Naive B cell (primary cell): ENCODE measurements around the gene ATP5MC2. TPM values are rescaled to one million over a fixed set of nuclear protein-coding genes. Genes with fewer than 3 reads are reported as not detected.
A peak's percentile ranks its signal among the peaks of the same experiment; 100 is the strongest.
"Not testable (repeated sequence)": the region's sequence is repeated elsewhere in the genome, so short reads cannot be mapped to it uniquely, and the experiment has no call there.

Source experiments
- ATAC-seq, 2 donors: fragments of 150-1000 bp; cut with Tn5 transposase; 2 replicates each; pipeline ENCODE4 v1.10.0; 2021; ENCODE audit warnings: low read depth in 2 of 2, mild to moderate bottlenecking in 2 of 2, moderate library complexity in 2 of 2
- DNase-seq: peaks from one replicate; pipeline ENCODE4 v3.0.0; 2022
- H3K27ac Mint-ChIP-seq, 6 donors: one replicate each; pipeline ENCODE4 v1.8.0; 2020 to 2022; ENCODE audit warnings: mild to moderate bottlenecking in 6 of 6, mixed read lengths in 6 of 6, moderate library complexity in 5 of 6, inconsistent platforms in 2 of 6
- H3K27me3 Mint-ChIP-seq, 3 donors: one replicate each; pipeline ENCODE4 v1.8.0; 2021 to 2022; ENCODE audit warnings: mixed read lengths in 3 of 3, mild to moderate bottlenecking in 1 of 3
- H3K36me3 Mint-ChIP-seq, 2 donors: one replicate each; pipeline ENCODE4 v1.8.0; 2020 to 2022; ENCODE audit warnings: mixed read lengths in 2 of 2, inconsistent platforms in 1 of 2, mild to moderate bottlenecking in 1 of 2
- H3K4me1 Mint-ChIP-seq, 3 donors: one replicate each; pipeline ENCODE4 v1.8.0; 2020 to 2022; ENCODE audit warnings: mixed read lengths in 3 of 3, inconsistent platforms in 1 of 3, mild to moderate bottlenecking in 1 of 3, moderate library complexity in 1 of 3
- H3K4me3 Mint-ChIP-seq, 8 donors: one replicate each; pipeline ENCODE4 v1.8.0; 2020 to 2022; ENCODE audit warnings: mild to moderate bottlenecking in 8 of 8, mixed read lengths in 8 of 8, moderate library complexity in 8 of 8, inconsistent platforms in 2 of 8
- H3K9me3 Mint-ChIP-seq, 7 donors: one replicate each; pipeline ENCODE4 v1.8.0; 2020 to 2022; ENCODE audit warnings: mixed read lengths in 7 of 7, mild to moderate bottlenecking in 5 of 7, inconsistent platforms in 2 of 7, moderate library complexity in 1 of 7
- polyA plus RNA-seq, 6 donors: library from polyadenylated mRNA; unstranded; fragments of 300-500 nt; fragmentation: Illumina TruSeq; gene quantifications; one replicate each; pipeline ENCODE4 v1.2.3, GENCODE V29; 2021; ENCODE audit warnings: low read depth in 6 of 6

The ATP5MC2 gene
- polyA plus RNA-seq, 6 donors from 2014 or later = 491 to 654 (median 582) TPM

- Mint-ChIP-seq H3K36me3 (peaks cover 4 to 7% of the 10 kb centered on the region in 2 donors), H3K4me1 (peaks cover 0 to 3% (median 0%) of the 10 kb centered on the region in 3 donors), H3K9me3 (no peaks in the 10 kb centered on the region), H3K27ac (no peak overlapping the region), H3K4me3 (no peak overlapping the region), H3K27me3 (no peaks in the 10 kb centered on the region)
- no peak for ATAC-seq
- no peak for DNase-seq
Observed at GRCh38 chr12:53659011-53659551, 16.8 kb downstream of the ATP5MC2 start.

- Mint-ChIP-seq H3K4me1 (no peaks in the 10 kb centered on the region), H3K4me3 (no peak overlapping the region), H3K27me3 (no peaks in the 10 kb centered on the region), H3K27ac (peak overlapping the region in 1 of 6 donors; percentile 38), H3K9me3 (no peaks in the 10 kb centered on the region), H3K36me3 (no peaks in the 10 kb centered on the region)
- ATAC-seq = no peak
- DNase-seq = no peak
Observed at GRCh38 chr12:53657041-53657440, 18.8 kb downstream of the ATP5MC2 start.

DNA sequence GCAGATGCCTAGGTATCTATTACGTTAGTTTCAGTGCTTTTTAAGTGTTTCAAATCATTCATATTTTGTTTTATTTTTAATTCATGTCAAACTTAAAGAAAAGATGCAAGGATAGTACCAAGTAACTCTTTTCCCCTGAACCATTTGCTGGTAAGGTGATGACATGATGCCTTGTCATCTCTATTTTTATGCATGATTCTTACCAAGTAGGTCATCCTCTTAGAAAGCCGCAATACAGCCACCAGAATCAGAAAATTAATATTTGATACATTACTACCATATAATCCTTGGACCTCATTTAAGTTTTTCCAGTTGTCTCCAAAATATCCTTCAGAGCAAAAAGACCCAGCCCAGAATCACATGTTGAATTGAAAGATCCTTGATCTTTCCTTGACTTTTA is 22.3 kb downstream of the ATP5MC2 start:
- no peak overlapping the region for H3K4me3 Mint-ChIP-seq
- ATAC-seq = no peak
- DNase-seq = no peak
- H3K4me1 Mint-ChIP-seq = no peaks in the 10 kb centered on the region
- H3K9me3 Mint-ChIP-seq = no peaks in the 10 kb centered on the region
- no peaks in the 10 kb centered on the region for H3K27me3 Mint-ChIP-seq
- H3K36me3 Mint-ChIP-seq = no peaks in the 10 kb centered on the region
- no peak overlapping the region for H3K27ac Mint-ChIP-seq

DNA sequence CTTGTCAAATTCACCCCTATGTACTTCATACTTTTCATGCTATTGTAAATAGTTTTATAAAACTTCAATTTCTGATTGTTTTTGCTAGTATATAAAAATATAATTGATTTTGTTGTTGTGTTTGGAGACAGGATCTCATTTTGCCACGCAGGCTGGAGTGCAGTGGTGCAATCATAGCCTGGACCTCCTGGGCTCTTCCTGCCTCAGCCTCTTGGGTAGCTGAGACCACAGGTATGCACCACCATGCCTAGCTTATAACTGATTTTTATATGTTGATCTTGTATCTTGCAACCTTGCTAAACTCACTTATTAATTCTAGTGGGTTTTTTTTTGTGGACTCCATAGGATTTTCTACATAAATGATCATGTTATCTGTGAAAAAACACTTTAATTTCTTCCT is 23.5 kb downstream of the ATP5MC2 start:
- Mint-ChIP-seq H3K27me3 (no peaks in the 10 kb centered on the region), H3K4me1 (no peaks in the 10 kb centered on the region), H3K9me3 (no peaks in the 10 kb centered on the region), H3K36me3 (no peaks in the 10 kb centered on the region), H3K27ac (peak overlapping the region in 1 of 6 donors; percentile 14), H3K4me3 (no peak overlapping the region)
- DNase-seq = no peak
- no peak for ATAC-seq

GRCh38 chr12:53651737-53652136 is 24.1 kb downstream of the ATP5MC2 start:
- no peak overlapping the region for H3K4me3 Mint-ChIP-seq
- DNase-seq (no peak), ATAC-seq (no peak)
- no peaks in the 10 kb centered on the region for H3K36me3 Mint-ChIP-seq
- no peak overlapping the region for H3K27ac Mint-ChIP-seq
- H3K4me1 Mint-ChIP-seq = no peaks in the 10 kb centered on the region
- no peaks in the 10 kb centered on the region for H3K9me3 Mint-ChIP-seq
- no peaks in the 10 kb centered on the region for H3K27me3 Mint-ChIP-seq

GRCh38 chr12:53646300-53646699 is 29.6 kb downstream of the ATP5MC2 start:
- not testable (repeated sequence) for H3K9me3 Mint-ChIP-seq, H3K36me3 Mint-ChIP-seq, H3K27me3 Mint-ChIP-seq, H3K4me1 Mint-ChIP-seq, ATAC-seq, H3K27ac Mint-ChIP-seq, H3K4me3 Mint-ChIP-seq, DNase-seq

DNA sequence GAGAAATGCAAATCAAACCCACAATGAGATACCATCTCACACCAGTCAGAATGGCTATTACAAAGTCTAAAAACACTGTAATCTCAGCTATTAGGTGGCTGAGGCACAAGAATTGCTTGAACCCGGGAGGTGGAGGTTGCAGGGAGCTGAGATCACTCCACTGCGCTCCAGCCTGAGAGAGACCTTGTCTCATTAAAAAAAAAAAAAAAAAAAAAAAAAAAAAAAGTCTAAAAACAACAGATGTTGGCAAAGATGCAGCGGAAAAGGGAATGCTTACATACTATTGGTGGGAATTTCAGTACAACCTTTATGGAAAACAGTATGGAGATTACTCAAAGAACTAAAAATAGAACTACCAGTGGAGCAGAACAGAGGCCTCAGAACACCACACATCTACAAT is 30.7 kb downstream of the ATP5MC2 start:
- H3K9me3 Mint-ChIP-seq = peaks cover 0 to 5% (median 0%) of the 10 kb centered on the region in 7 donors
- no peak overlapping the region for H3K4me3 Mint-ChIP-seq
- no peak for DNase-seq
- H3K4me1 Mint-ChIP-seq = no peaks in the 10 kb centered on the region
- H3K27ac Mint-ChIP-seq = no peak overlapping the region
- H3K36me3 Mint-ChIP-seq = no peaks in the 10 kb centered on the region
- no peak for ATAC-seq
- no peaks in the 10 kb centered on the region for H3K27me3 Mint-ChIP-seq

DNA sequence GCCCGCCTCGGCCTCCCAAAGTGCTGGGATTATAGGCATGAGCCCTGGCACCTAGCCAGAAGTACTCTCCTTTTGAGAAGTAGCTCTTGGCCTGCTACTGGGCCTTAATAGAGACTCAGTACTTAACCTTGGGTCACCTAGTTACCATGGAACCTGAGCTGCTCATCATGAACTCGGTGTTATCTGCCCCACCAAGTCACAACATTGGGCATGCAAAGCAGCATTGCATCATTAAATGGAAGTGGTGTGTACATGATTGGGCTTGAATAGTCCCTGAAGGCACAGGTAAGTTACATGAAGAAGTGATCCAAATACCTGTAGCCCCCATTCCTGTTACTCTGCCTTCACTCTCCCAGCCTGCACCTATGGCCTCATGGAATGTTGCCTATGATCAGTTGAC is 31.8 kb downstream of the ATP5MC2 start:
- no peak overlapping the region for H3K4me3 Mint-ChIP-seq
- no peaks in the 10 kb centered on the region for H3K4me1 Mint-ChIP-seq
- H3K9me3 Mint-ChIP-seq = peaks cover 0 to 5% (median 0%) of the 10 kb centered on the region in 7 donors
- no peaks in the 10 kb centered on the region for H3K36me3 Mint-ChIP-seq
- DNase-seq = no peak
- ATAC-seq = no peak
- H3K27ac Mint-ChIP-seq = no peak overlapping the region
- no peaks in the 10 kb centered on the region for H3K27me3 Mint-ChIP-seq

DNA sequence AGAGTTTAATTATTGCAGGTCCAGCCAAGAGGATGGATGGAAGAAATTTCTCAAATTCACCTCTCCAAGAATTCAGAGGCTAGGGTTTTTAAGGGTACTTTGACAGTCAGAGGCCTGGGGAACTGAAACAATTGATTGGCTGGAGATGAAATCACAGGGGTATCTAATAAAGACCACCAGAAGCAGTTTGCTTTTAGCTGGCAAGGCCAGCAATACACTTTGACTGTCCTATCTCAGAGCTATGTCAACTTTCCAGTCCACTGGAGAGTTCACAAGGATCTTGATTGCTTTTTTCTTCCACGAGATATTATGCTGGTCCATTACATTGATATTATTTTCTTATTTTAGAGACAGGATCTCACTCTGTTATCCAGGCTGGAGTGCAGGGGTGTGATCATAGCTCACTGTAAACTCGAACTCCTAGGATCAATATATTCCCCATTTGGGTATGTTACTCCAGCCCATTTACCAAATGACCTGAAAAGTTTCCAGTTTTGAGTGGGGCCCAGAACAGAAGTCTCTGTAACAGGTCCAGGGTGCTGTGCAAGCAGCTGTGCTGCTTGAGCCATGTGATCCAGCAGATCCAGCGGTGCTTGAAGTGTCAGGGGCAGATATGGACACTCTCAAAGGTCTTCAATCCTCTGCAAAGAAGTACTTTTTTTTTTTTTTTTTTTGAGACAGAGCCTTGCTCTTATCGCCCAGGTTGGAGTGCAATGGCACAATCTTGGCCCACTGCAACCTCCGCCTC is 32.5 kb downstream of the ATP5MC2 start:
- Mint-ChIP-seq H3K27ac (no peak overlapping the region), H3K4me1 (no peaks in the 10 kb centered on the region), H3K9me3 (peaks cover 0 to 5% (median 0%) of the 10 kb centered on the region in 7 donors), H3K27me3 (no peaks in the 10 kb centered on the region), H3K4me3 (no peak overlapping the region), H3K36me3 (no peaks in the 10 kb centered on the region)
- ATAC-seq (no peak), DNase-seq (no peak)

DNA sequence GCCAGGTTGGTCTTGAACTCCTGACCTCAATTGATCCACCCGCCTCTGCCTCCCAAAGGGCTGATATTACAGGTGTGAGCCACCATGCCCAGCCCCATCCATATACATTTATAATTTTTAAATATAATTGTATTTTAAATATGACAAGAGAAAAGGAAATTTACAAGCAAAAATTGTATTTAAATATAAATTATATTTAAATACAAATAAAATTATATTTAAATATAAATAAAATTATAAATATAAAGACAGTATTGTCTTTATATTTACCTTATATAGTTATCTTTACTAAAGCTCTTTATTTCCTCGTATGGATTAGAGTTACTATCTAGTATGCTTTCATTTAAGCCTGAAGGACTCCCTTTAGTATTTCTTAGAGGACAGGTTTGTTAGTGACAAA is 37.8 kb downstream of the ATP5MC2 start:
- Mint-ChIP-seq H3K4me1 (no peaks in the 10 kb centered on the region), H3K4me3 (no peak overlapping the region), H3K9me3 (peaks cover 0 to 2% (median 0%) of the 10 kb centered on the region in 7 donors), H3K27me3 (no peaks in the 10 kb centered on the region), H3K27ac (no peak overlapping the region), H3K36me3 (no peaks in the 10 kb centered on the region)
- DNase-seq = no peak
- no peak for ATAC-seq

DNA sequence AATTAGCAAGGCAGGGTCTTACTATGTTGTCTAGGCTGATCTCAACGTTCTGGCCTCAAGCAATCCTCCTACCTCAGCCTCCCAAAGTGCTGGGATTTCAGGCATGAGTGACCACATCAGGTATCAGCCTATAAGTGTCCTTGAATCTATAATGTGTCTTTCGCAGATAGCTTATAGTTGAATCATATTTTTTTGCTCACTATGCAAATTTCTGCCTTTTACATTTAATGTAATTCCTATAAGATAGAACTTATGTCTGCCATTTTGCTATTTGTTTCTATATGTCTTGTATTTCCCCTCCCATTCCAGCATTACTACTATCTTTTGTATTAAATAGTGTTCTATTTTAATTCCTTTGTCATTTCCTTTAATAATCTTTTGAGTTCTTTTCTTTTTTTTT is 39.2 kb downstream of the ATP5MC2 start:
- Mint-ChIP-seq H3K4me3 (no peak overlapping the region), H3K36me3 (no peaks in the 10 kb centered on the region), H3K27me3 (no peaks in the 10 kb centered on the region), H3K4me1 (no peaks in the 10 kb centered on the region), H3K27ac (no peak overlapping the region), H3K9me3 (peaks cover 0 to 4% (median 0%) of the 10 kb centered on the region in 7 donors)
- ATAC-seq = no peak
- DNase-seq = no peak

DNA sequence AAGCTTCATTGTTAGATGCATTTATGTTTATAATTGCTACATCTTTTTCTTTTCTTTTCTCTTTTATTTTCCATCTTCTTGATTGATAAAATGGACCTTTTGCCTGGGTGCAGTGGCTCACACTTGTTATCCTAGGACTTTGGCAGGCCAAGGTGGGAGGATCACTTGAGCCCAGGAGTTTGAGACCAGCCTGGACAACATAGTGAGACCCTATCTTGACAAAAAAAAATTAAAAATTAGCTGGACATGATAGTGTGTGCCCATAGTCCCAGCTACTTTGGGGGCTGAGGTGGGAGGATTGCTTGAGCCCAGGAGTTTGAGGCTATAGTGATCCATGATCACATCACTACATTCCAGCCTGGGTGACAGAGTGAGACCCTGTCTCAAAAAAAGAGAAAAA is 40.2 kb downstream of the ATP5MC2 start:
- H3K36me3 Mint-ChIP-seq, H3K4me3 Mint-ChIP-seq, H3K4me1 Mint-ChIP-seq, ATAC-seq, DNase-seq, H3K9me3 Mint-ChIP-seq, H3K27me3 Mint-ChIP-seq: not testable (repeated sequence)
- H3K27ac Mint-ChIP-seq = peak overlapping the region in 1 of 6 donors; percentile 72

- Mint-ChIP-seq H3K27me3 (no peaks in the 10 kb centered on the region), H3K4me1 (peaks cover 5 to 6% (median 5%) of the 10 kb centered on the region in 3 donors), H3K4me3 (no peak overlapping the region), H3K9me3 (peaks cover 0 to 4% (median 0%) of the 10 kb centered on the region in 7 donors), H3K36me3 (no peaks in the 10 kb centered on the region), H3K27ac (no peak overlapping the region)
- no peak for ATAC-seq
- no peak for DNase-seq
Observed at GRCh38 chr12:53631721-53632120, 44.2 kb downstream of the ATP5MC2 start.

DNA sequence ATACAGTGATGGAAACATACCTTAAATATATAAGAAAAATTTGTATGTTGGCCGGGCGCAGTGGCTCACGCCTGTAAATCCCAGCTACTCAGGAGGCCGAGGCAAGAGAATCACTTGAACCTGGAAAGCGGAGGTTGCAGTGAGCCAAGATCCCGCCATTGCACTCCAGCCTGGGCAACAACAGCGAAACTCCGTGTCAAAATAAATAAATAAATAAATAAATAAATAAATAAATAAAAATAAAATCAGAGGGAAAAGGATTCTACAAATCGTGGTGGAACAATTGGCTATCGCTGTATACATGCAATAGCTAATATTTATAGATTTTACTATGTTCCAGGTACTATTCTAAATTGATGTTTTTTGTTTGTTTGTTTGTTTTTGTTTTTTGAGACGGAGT is 48.0 kb downstream of the ATP5MC2 start:
- Mint-ChIP-seq H3K27ac (no peak overlapping the region), H3K9me3 (peaks cover 0 to 4% (median 0%) of the 10 kb centered on the region in 7 donors), H3K27me3 (no peaks in the 10 kb centered on the region), H3K4me1 (peaks cover 28 to 37% (median 33%) of the 10 kb centered on the region in 3 donors), H3K4me3 (no peak overlapping the region), H3K36me3 (no peaks in the 10 kb centered on the region)
- no peak for DNase-seq
- ATAC-seq = no peak
